NAMALWA (cell line): ENCODE measurements around the gene ZNF106.

Experiments used
- DNase-seq: peaks from one replicate; pipeline ENCODE4 v3.0.0-alpha.2; 2015; ENCODE audit warnings: low spot score

The ZNF106 gene

GRCh38 chr15:42474827-42475226, 16.1 kb downstream of the ZNF106 start:
- DNase-seq = no peak

DNA sequence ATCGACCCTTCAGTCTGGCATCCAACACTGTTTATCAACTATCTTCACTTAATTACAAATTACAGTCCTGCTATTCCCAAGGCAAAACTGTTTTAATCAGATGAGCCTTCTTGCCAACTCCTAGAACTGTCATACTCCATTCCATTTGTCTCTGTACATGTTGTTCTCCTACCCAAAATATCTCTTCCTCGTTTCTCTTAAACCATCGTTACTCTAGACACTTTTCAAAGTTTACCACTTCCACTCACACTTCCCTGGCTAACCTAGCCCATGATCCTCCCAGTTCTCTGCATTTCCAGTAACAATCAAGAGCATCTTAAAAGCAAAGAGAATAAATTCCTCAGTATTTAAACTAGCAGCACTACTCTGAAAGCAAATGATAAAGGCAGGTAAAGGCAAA, 19.9 kb downstream of the ZNF106 start:
- DNase-seq = no peak

GRCh38 chr15:42465520-42466259, 25.3 kb downstream of the ZNF106 start:
- DNase-seq = no peak

GRCh38 chr15:42461261-42461660, 29.7 kb downstream of the ZNF106 start:
- peak; percentile 27 for DNase-seq

- peak; percentile 93 for DNase-seq
Measured at GRCh38 chr15:42457445-42458442, 33.2 kb downstream of the ZNF106 start.

DNA sequence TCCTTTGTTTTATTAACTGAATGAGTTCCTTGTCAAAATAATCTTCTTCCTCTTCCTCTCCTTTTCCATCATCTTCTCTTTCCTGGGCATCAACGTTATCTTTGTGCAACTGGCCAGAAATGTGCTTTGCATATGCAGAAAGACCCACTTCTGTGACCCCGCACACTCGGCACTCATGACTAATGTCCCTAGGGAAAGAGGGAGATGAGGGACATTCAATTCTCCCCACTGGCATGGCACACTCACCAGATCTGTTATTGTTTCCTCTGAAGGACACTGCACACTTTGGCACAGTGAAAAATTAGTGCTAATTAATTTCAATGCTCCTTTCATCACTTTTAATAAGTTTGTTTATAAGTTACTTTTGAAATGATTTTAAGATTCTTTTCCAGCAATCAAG, 34.0 kb downstream of the ZNF106 start:
- DNase-seq = peak; percentile 68

- DNase-seq = peak; percentile 29
Measured at GRCh38 chr15:42456531-42456930, 34.4 kb downstream of the ZNF106 start.

- no peak for DNase-seq
Measured at GRCh38 chr15:42453826-42454225, 37.1 kb downstream of the ZNF106 start.

- DNase-seq = no peak
Measured at GRCh38 chr15:42450425-42450790, 40.5 kb downstream of the ZNF106 start.

DNA sequence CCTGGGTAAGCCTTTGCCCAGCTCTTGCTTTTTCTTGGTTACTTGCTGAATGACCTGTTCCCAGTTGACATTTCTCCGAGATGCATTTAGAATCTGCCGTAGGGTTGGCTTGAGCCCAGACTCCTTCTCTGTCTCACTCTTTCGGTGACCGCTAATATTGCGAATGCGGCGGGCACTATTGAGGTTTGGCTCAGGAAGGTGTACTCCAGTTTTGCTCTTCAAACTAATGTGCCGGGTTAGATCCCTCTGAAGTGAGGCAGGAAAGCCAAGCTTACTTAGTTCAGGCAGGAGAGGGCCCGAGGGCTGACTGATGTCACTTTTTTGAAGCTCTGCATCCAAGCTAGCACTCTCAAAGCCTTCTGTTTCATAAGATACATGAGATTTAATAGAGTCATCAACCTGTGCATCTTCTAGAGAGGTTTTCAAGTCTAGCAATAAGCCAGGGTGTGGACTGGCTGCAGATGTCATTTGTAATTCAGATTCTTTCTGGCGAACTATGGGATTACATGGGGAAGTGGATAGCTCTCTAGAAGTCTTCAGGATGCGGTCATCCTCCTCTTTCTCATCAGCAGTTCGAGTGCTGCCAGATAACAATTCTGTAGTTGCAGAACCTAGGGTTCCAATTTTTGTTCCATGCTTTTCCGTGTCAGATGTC, 41.0 kb downstream of the ZNF106 start:
- no peak for DNase-seq

- DNase-seq = no peak
Measured at GRCh38 chr15:42448281-42448680, 42.7 kb downstream of the ZNF106 start.

DNA sequence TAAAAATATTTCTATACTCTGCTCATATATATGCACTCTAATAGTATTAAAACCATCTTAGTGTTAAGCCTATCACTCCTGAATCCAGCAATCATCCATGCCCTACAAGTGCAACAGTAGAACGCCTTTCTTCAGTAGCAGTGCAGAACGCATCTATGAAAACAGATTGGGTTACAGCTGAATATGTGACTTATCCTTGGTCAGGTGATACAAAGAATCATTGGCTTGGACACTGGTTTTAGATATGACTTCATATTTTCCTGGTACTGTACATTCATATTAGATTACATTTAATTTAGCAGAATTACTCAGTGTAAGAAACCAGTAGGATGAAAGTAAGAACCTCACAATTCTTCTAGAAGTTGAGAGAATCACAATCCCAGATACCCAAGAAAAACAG, 43.3 kb downstream of the ZNF106 start:
- DNase-seq = no peak

GRCh38 chr15:42445551-42445950, 45.4 kb downstream of the ZNF106 start:
- DNase-seq = no peak

- DNase-seq = no peak
Measured at GRCh38 chr15:42444415-42445063, 46.4 kb downstream of the ZNF106 start.

- no peak for DNase-seq
Measured at GRCh38 chr15:42427429-42428223, 63.3 kb downstream of the ZNF106 start.

DNA sequence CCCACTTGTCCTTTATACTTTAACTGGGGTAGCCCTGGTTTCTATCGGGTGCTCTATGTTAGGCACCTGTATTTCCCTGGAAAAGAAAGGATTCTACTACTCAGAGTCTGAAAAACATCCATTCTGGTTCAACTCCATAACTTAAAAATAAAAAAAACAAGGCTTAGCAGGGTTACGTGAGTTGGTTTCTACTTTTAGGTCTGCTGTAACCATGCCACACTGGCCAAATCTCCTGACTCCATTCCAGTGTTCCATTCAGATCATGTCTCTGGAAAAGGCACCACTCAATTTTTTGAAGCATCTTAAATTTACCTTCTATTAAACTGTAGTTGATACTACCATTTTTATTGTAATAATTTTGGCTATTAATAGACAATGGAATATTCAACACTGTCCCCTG, 69.6 kb downstream of the ZNF106 start:
- DNase-seq = no peak

- DNase-seq = no peak
Measured at GRCh38 chr15:42419369-42419768, 71.6 kb downstream of the ZNF106 start.

DNA sequence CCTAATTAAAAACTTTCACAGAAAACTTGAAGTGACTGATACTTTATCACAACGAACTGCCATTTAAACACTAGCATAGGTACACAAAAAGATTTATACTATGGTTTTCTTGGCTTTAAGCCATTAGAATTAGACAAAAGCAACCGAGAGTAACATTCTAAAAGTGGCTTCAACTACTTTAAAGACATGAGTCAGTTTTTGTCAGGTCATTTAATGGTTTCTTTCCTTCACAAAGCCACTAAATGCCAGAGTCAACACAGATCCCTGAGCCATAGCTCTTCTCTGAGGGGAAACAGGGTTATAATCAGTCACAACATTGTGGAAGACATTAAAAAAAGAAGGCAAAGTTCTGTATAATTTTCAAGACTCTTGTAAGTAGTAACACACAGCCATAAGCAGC, 77.0 kb downstream of the ZNF106 start:
- no peak for DNase-seq

DNA sequence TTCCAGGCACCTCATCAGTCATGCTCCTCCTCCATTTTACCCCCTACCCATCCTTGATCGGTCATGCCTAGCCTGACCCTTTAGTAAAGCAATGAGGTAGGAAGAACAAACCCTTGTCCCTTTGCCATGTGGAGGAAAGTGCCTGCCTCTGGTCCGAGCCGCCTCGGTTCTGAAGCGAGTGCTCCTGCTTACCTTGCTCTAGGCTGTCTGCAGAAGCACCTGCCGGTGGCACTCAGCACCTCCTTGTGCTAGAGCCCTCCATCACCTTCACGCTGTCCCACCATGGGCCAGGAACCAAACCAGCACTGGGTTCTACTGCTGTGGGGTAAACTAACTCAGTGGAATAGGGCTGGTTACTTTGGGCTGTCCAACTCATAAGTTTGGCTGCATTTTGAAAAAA, 79.1 kb downstream of the ZNF106 start:
- no peak for DNase-seq

DNA sequence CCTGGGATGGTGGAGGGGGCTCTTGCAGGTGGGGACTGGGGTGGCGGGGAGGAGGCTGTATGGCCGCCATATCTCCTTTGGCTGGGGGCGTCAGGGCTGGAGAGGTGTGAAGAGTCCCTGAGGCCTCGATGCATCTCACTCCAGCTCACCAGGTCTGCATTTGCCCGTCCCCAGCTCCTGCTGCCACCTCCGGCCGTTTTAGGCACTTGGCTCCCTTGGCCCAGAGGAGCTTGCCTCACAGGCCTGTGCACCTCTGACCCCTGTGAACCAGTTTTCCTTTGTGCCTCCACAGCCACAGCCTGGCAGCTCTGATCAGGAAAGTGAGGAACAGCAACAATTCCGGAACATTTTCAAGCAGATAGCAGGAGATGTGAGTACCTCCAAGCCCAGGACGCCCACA, 81.9 kb downstream of the ZNF106 start:
- DNase-seq = no peak

DNA sequence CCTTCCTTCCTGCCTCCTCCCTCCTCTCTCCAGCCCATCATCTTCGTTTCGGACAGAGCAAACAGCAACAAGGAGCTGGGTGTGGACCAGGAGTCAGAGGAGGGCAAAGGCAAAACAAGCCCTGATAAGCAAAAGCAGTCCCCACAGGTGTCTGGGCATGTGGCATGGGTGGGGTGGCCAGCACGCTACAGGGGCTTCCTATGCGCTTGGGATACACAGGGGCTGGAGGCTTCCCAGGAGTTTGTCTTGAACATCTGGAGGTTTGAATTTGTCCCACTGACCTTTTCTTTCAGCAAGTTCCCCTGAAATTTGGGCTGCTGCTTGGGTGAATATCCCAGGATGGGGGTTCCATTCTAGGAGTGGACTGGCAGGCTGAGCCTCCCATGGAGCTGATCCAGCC, 82.8 kb downstream of the ZNF106 start:
- no peak for DNase-seq
